ENCODE data around the gene GALNTL6. TPM values are rescaled to one million over a fixed set of nuclear protein-coding genes. Genes with fewer than 3 reads are reported as not detected.
"Not testable (repeated sequence)": the region's sequence is repeated elsewhere in the genome, so short reads cannot be mapped to it uniquely, and the experiment has no call there.

The GALNTL6 gene
- total and polyA plus RNA-seq, 2 of the 4 experiments (the other 2 are of a cell fraction): under 0.01 TPM; not detected in 1

GRCh38 chr4:172953896-172954568 is 1140.8 kb downstream of the GALNTL6 start:
- Histone ChIP-seq H2AK5ac (ENCODE audit: low read depth, low read length) (no peak overlapping the region), H2AK9ac (replicated peaks; ENCODE audit: low read depth, low read length, poor library complexity) (no peak overlapping the region), H3K9me1 (ENCODE audit: insufficient read depth, low read length) (no peaks in the 10 kb centered on the region), H4K8ac (ENCODE audit: low read depth in 2 of 2, low read length in 2 of 2) (no peak overlapping the region), H3K27me3 (ENCODE audit: control insufficient read depth, insufficient read depth, low read length) (peaks cover 24% of the 10 kb centered on the region), H3K9me3 (ENCODE audit: control insufficient read depth, insufficient read depth, low read length) (no peaks in the 10 kb centered on the region), H3K9ac (ENCODE audit: low read depth, low read length) (no peak overlapping the region), H4K91ac (ENCODE audit: insufficient read depth, low read depth, low read length) (no peak overlapping the region), H3K14ac (replicated peaks; ENCODE audit: low read depth, low read length) (no peak overlapping the region), H3K4me2 (ENCODE audit: low read depth, low read length) (no peak overlapping the region), H2BK5ac (ENCODE audit: low read depth, low read length, poor library complexity, severe bottlenecking) (no peak overlapping the region), H2BK20ac (ENCODE audit: low read depth, low read length) (no peak overlapping the region), H3K36me3 (ENCODE audit: control insufficient read depth, insufficient read depth, low read length) (no peaks in the 10 kb centered on the region), H3K56ac (ENCODE audit: extremely low read depth, insufficient read depth, low read length) (no peak overlapping the region), H3K4me1 (ENCODE audit: control insufficient read depth, insufficient read depth, low read length) (no peaks in the 10 kb centered on the region), H2AFZ (replicated peaks; ENCODE audit: low read length, poor library complexity) (no peak overlapping the region), H3K23ac (ENCODE audit: low read depth, low read length) (no peak overlapping the region), H3K18ac (ENCODE audit: low read depth, low read length) (no peak overlapping the region), H3K79me1 (ENCODE audit: low read depth in 1 of 2, low read length in 2 of 2) (no peaks in the 10 kb centered on the region), H4K20me1 (ENCODE audit: insufficient read depth, low read length) (no peaks in the 10 kb centered on the region), H2BK120ac (ENCODE audit: low read depth, low read length) (no peak overlapping the region), H4K5ac (ENCODE audit: low read depth, low read length) (no peak overlapping the region), H3K4me3 (ENCODE audit: insufficient read depth, low read depth, low read length) (no peak overlapping the region), H3K4ac (ENCODE audit: low read depth, low read length) (no peak overlapping the region), H2BK15ac (ENCODE audit: low read depth, low read length) (no peak overlapping the region), H3K27ac (ENCODE audit: insufficient read depth, low read length) (no peak overlapping the region)
- ChIA-PET POLR2A (ENCODE audit: unreplicated experiment) (no interaction called here), CTCF (no interaction called here)
- no TSS peak for BruUV-seq (replicated peaks)
- intact Hi-C loops (cut with micrococcal nuclease) (no loop called here), dilution Hi-C loops (cut with HindIII; ENCODE audit: low sequenced_read_pairs, unreplicated experiment) (no loop called here), in situ Hi-C loops (cut with MboI; ENCODE audit: low sequenced_read_pairs) (no loop called here)
- WGBS, 2 experiments (ENCODE audit: extremely low coverage in 2 of 2, insufficient read length in 1 of 2): 56% methylated on average over 3 of the region's 5 CpGs; no CpG with 5 or more reads in 1 of the 2 experiments
- TF ChIP-seq FOS (IDR thresholded peaks at IDR 0.05; ENCODE audit: low read depth, low read length): no peak
- peak; percentile 3 for DNase-seq
- ATAC-seq (ENCODE audit: low read depth): no peak

- H3K9me1 ChIP-seq (ENCODE audit: insufficient read depth, low read length); H2BK5ac ChIP-seq (ENCODE audit: low read depth, low read length, poor library complexity, severe bottlenecking); H3K14ac ChIP-seq (replicated peaks; ENCODE audit: low read depth, low read length); H3K4ac ChIP-seq (ENCODE audit: low read depth, low read length); H2AFZ ChIP-seq (replicated peaks; ENCODE audit: low read length, poor library complexity); H4K20me1 ChIP-seq (ENCODE audit: insufficient read depth, low read length); in situ Hi-C loops (cut with MboI; ENCODE audit: low sequenced_read_pairs); ATAC-seq (ENCODE audit: low read depth); H4K8ac ChIP-seq (ENCODE audit: low read depth in 2 of 2, low read length in 2 of 2); H2AK5ac ChIP-seq (ENCODE audit: low read depth, low read length); H3K36me3 ChIP-seq (ENCODE audit: control insufficient read depth, insufficient read depth, low read length); H4K91ac ChIP-seq (ENCODE audit: insufficient read depth, low read depth, low read length); H3K9me3 ChIP-seq (ENCODE audit: control insufficient read depth, insufficient read depth, low read length); H2BK15ac ChIP-seq (ENCODE audit: low read depth, low read length); CTCF ChIA-PET; H3K4me3 ChIP-seq (ENCODE audit: insufficient read depth, low read depth, low read length); H3K4me1 ChIP-seq (ENCODE audit: control insufficient read depth, insufficient read depth, low read length); H3K27ac ChIP-seq (ENCODE audit: insufficient read depth, low read length); DNase-seq; intact Hi-C loops (cut with micrococcal nuclease); H2BK120ac ChIP-seq (ENCODE audit: low read depth, low read length); H3K79me1 ChIP-seq (ENCODE audit: low read depth in 1 of 2, low read length in 2 of 2); H3K56ac ChIP-seq (ENCODE audit: extremely low read depth, insufficient read depth, low read length); H2BK20ac ChIP-seq (ENCODE audit: low read depth, low read length); BruUV-seq (replicated peaks); H3K4me2 ChIP-seq (ENCODE audit: low read depth, low read length); H3K9ac ChIP-seq (ENCODE audit: low read depth, low read length); dilution Hi-C loops (cut with HindIII; ENCODE audit: low sequenced_read_pairs, unreplicated experiment); H2AK9ac ChIP-seq (replicated peaks; ENCODE audit: low read depth, low read length, poor library complexity); POLR2A ChIA-PET (ENCODE audit: unreplicated experiment); H3K23ac ChIP-seq (ENCODE audit: low read depth, low read length); H3K18ac ChIP-seq (ENCODE audit: low read depth, low read length); H4K5ac ChIP-seq (ENCODE audit: low read depth, low read length): not testable (repeated sequence)
- 60% methylated on average over 2 of the region's 3 CpGs; no CpG with 5 or more reads in 1 of the 2 experiments for WGBS, 2 experiments (ENCODE audit: extremely low coverage in 2 of 2, insufficient read length in 1 of 2)
- peaks cover 12% of the 10 kb centered on the region for H3K27me3 ChIP-seq (ENCODE audit: control insufficient read depth, insufficient read depth, low read length)
Observed at GRCh38 chr4:172956340-172956739, 1143.1 kb downstream of the GALNTL6 start.
